Cardiac atrium fibroblast (primary cell): ENCODE measurements around the gene CBLL2. TPM values are rescaled to one million over a fixed set of nuclear protein-coding genes. Genes with fewer than 3 reads are reported as not detected.

Experiments used
- total RNA-seq: library from RNA; depleted of rRNA; stranded (reverse); fragments of >200 nt; gene quantifications from 2 replicates; pipeline ENCODE4 v1.2.3, GENCODE V29; 2015

The CBLL2 gene, protein sequence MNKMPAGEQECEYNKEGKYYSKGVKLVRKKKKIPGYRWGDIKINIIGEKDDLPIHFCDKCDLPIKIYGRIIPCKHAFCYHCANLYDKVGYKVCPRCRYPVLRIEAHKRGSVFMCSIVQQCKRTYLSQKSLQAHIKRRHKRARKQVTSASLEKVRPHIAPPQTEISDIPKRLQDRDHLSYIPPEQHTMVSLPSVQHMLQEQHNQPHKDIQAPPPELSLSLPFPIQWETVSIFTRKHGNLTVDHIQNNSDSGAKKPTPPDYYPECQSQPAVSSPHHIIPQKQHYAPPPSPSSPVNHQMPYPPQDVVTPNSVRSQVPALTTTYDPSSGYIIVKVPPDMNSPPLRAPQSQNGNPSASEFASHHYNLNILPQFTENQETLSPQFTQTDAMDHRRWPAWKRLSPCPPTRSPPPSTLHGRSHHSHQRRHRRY
- total RNA-seq = not detected in 2 replicates

GRCh38 chrX:22272613-22273012 is at the start of gene CBLL2:
TSS of gene CBLL2 (plus strand) at chrX:22272913. CDS start at chrX:22272992, 79 bp downstream.

Other genes with a start within 250 kb of the CBLL2 start
- 0.16 and 0.18 TPM in 2 replicates for gene PHEX, start 240.6 kb upstream of the CBLL2 start, total RNA-seq